Activated CD8-positive, alpha-beta memory T cell treated with anti-CD3 and anti-CD28 coated beads for 1 hour (primary cell): Measurements from ENCODE around the gene ETS2.

ENCODE experiments used
- DNase-seq, 2 donors: peaks; one replicate each; pipeline ENCODE4 v3.0.0-alpha.2; 2020; ENCODE audit warnings: low read depth in 1 of 2; ENCODE audit errors: extremely low read depth in 1 of 2

ETS2 gene

GRCh38 chr21:38800924-38801744 lies 4.6 kb upstream of the ETS2 start:
- DNase-seq = no peak

- no peak for DNase-seq
Measured at GRCh38 chr21:38802050-38803026, 3.4 kb upstream of the ETS2 start.

GRCh38 chr21:38803075-38803660 lies 2.6 kb upstream of the ETS2 start:
- no peak for DNase-seq

- no peak for DNase-seq
Measured at GRCh38 chr21:38804030-38804788, 1.5 kb upstream of the ETS2 start.

GRCh38 chr21:38804789-38805327 lies 871 bp upstream of the ETS2 start:
- no peak for DNase-seq

GRCh38 chr21:38806153-38806941 lies 618 bp downstream of the ETS2 start:
- peak in 1 of 2 donors; percentile 17 for DNase-seq

GRCh38 chr21:38806942-38807284 lies 1.2 kb downstream of the ETS2 start:
- no peak for DNase-seq

- DNase-seq = no peak
Measured at GRCh38 chr21:38807441-38807871, 1.7 kb downstream of the ETS2 start.

- DNase-seq = no peak
Measured at GRCh38 chr21:38807986-38808385, 2.3 kb downstream of the ETS2 start.

- no peak for DNase-seq
Measured at GRCh38 chr21:38809198-38809878, 3.6 kb downstream of the ETS2 start.

GRCh38 chr21:38810034-38810825 lies 4.5 kb downstream of the ETS2 start:
- no peak for DNase-seq

GRCh38 chr21:38810826-38811164 lies 5.1 kb downstream of the ETS2 start:
- no peak for DNase-seq

- no peak for DNase-seq
Measured at GRCh38 chr21:38811257-38811656, 5.5 kb downstream of the ETS2 start.

GRCh38 chr21:38813143-38813542 lies 7.4 kb downstream of the ETS2 start:
- DNase-seq = no peak

GRCh38 chr21:38813547-38813946 lies 7.8 kb downstream of the ETS2 start:
- DNase-seq = no peak

- DNase-seq = no peak
Measured at GRCh38 chr21:38814126-38815059, 8.7 kb downstream of the ETS2 start.

- no peak for DNase-seq
Measured at GRCh38 chr21:38815060-38815405, 9.3 kb downstream of the ETS2 start.
